Esophagus squamous epithelium (tissue), 5 donors: Measurements from ENCODE around the gene NFIC. TPM values are rescaled to one million over a fixed set of nuclear protein-coding genes. Genes with fewer than 3 reads are reported as not detected.
"Not testable (repeated sequence)": the region's sequence is repeated elsewhere in the genome, so short reads cannot be mapped to it uniquely, and the experiment has no call there.

Source experiments
- DNase-seq: peaks from one replicate; lab custom pipeline; 2025; lab: John Stamatoyannopoulos, UW
- H3K27ac ChIP-seq, 4 donors: fragments of 200-600 bp; sonication (generic); one replicate each; pipeline ENCODE4 v1.5.1; 2016 to 2019; ENCODE audit warnings: mild to moderate bottlenecking in 1 of 4
- H3K27me3 ChIP-seq, 4 donors: fragments of 200-600 bp; sonication (generic); 1 replicate in 3 of 4; 2 replicates in 1 of 4; pipeline versions ENCODE4 v1.5.1 to v1.6.0; 2017 to 2021; ENCODE audit warnings: antibody characterized with exemption in 1 of 4
- H3K36me3 ChIP-seq, 3 donors: fragments of 200-600 bp; sonication (generic); one replicate each; pipeline ENCODE4 v1.5.1; 2016 to 2019
- H3K4me1 ChIP-seq, 3 donors: fragments of 200-600 bp; sonication (generic); one replicate each; pipeline ENCODE4 v1.5.1; 2017 to 2019
- H3K4me3 ChIP-seq, 4 donors: fragments of 200-600 bp; sonication (generic); 1 replicate in 3 of 4; 2 replicates in 1 of 4; pipeline ENCODE4 v1.5.1; 2016 to 2019; ENCODE audit warnings: mild to moderate bottlenecking in 2 of 4, moderate library complexity in 1 of 4
- H3K9me3 ChIP-seq, 3 donors: fragments of 200-600 bp; sonication (generic); one replicate each; pipeline ENCODE4 v1.5.1; 2016 to 2019
- POLR2A ChIP-seq, 4 donors: fragments of 450-650 bp; IDR thresholded peaks; one replicate each; pipeline ENCODE4 v1.6.1; 2017; ENCODE audit warnings: antibody characterized with exemption in 4 of 4, mild to moderate bottlenecking in 4 of 4, moderate library complexity in 3 of 4
- whole genome bisulfite sequencing, 2 donors: methylation state at CpG; one replicate each; pipeline ENCODE4 v1.1.5; 2018; 5-methylcytosine and 5-hydroxymethylcytosine counted together
- intact Hi-C: fragments of 100-400 bp; cut with DNase I; formaldehyde crosslinking; loops from one replicate; pipeline ENCODE4 v1.15.0; 2022
- total RNA-seq, 4 donors: library from RNA; depleted of rRNA; stranded (reverse); fragments of >200 nt; gene quantifications; one replicate each; pipeline ENCODE4 v1.1.0, GENCODE V29; 2016
- TF ChIP-seq, protein P1 (sequence below), 6 experiments: fragments of 450-650 bp in 4 of 6; fragments of 200-600 bp in 2 of 6; sonication (generic) in 2 of 6; IDR thresholded peaks; one replicate each; pipeline ENCODE4 v1.5.1; 2016 to 2019; ENCODE audit warnings: antibody characterized with exemption in 6 of 6, mild to moderate bottlenecking in 4 of 6, moderate library complexity in 4 of 6
- donor health status: DM: yes; HTN: yes; CAD: no.

NFIC gene
- total RNA-seq, 4 donors from 2014 or later, result 40.8 to 80.9 (median 61.0) TPM

DNA sequence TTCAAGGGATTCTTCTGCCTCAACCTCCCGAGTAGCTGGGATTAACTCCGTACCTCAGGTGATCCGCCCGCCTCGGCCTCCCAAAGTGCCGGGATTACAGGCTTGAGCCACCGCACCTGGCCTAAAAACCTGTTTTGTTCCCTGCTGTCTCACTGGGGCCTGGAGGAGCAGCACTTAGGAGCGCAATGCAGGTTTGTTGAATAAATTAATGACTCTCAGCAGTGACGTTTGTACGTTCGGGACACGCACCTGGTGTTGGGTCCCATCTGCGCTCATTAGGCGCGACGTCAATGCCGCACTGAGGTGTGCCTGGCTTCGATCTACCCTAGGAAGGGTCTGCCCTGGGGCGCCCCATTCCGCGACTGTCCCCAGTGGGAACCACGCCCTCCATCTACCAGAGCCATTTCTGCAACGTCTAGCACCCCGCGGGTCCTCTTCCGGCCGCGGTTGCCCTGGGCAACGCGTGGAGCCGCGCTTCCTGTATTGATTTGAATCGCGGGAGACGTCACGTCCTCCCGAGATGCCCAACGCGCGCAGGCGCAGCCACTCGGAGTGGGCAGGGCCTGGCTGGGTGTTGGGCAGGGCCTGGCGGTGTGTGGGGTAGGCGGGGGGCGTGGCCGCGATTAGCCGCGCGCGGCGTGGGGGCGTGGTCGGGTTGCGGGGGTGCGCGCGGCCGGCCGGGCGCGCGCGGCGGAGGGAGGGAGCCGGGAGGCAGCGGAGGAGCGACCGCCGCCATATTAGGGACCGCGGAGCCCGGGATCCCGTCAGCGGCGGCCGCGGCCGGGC lies 139.4 kb downstream of the NFIC start, which contains the start of gene FZR1:
TSS of gene FZR1 (plus strand) at position 714 of the 786 bp plus-strand sequence. CDS start 16,679 bp downstream, outside the sequence.
- no peaks in the 10 kb centered on the region for H3K27me3 ChIP-seq
- TF ChIP-seq, protein P1, sequence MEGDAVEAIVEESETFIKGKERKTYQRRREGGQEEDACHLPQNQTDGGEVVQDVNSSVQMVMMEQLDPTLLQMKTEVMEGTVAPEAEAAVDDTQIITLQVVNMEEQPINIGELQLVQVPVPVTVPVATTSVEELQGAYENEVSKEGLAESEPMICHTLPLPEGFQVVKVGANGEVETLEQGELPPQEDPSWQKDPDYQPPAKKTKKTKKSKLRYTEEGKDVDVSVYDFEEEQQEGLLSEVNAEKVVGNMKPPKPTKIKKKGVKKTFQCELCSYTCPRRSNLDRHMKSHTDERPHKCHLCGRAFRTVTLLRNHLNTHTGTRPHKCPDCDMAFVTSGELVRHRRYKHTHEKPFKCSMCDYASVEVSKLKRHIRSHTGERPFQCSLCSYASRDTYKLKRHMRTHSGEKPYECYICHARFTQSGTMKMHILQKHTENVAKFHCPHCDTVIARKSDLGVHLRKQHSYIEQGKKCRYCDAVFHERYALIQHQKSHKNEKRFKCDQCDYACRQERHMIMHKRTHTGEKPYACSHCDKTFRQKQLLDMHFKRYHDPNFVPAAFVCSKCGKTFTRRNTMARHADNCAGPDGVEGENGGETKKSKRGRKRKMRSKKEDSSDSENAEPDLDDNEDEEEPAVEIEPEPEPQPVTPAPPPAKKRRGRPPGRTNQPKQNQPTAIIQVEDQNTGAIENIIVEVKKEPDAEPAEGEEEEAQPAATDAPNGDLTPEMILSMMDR (IDR thresholded peaks at IDR 0.05), result peak in 1 of 6 experiments; percentile 12
- TF ChIP-seq POLR2A (IDR thresholded peaks at IDR 0.05), result peak in 3 of 4 donors; percentile 80 to 88 (median 88)
- H3K4me3 ChIP-seq, result peak within 1 kb of the TSS; percentile 80 to 100 (median 96)
- peaks cover 0 to 24% (median 0%) of the 10 kb centered on the region in 3 donors for H3K36me3 ChIP-seq
- WGBS, 2 donors, result 3 to 4% methylated on average over 13 to 25 of the region's 79 CpGs
- intact Hi-C loops, result loop anchor here (5.0 kb wide), 1 partner anchor 62 kb away; no protein-coding TSS in a partner anchor
- DNase-seq, result peak; percentile 93
- H3K9me3 ChIP-seq, result no peaks in the 10 kb centered on the region
- peak within 1 kb of the TSS; percentile 92 to 98 (median 96) for H3K27ac ChIP-seq
- H3K4me1 ChIP-seq, result peaks cover 11 to 59% (median 20%) of the 10 kb centered on the region in 3 donors

DNA sequence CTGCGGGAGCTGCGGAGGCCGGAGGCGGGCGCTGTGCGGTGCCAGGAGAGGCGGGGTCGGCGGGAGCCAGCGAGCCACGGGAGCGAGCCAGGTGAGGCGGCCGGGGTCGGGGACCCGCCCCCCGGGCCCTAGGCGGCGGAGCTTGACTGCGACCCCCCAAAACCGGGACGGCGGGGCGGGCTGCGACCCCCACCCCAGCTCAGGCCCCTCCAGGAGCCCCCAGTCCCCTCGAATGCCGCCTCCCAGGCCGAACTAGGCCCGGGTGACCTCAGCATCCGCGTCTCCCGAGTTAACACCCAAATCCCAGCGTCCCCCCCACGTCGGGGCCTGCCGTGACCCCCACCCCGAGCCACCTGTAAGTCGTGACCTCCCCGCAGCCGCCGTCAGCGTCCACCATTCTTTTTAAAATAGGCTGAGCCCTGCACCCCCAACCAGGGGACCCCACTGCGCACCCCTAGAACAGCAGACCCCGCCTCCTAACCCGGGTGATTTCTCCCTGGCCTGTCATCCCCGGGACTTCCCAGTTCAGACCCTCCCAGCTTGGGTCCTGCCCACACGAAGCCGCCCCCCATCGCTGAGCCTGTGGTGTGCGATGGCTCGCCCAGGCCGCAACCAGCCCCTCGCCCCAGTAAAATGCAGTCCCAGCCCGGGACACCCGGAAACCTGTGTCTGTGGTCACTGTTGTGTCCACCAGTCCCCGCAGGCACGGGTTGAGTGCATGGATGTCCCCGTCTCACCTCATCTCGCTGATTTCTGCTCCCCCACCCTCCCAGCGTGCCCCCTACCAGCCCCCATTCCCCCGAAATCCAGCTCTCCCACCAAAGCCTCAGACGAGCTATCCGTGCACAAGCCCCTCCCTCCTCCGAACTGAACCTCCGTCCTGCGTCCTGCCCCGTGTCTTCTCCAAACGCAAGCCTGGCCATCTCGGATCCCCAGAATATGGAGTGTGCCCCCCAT lies 140.3 kb downstream of the NFIC start:
- TF ChIP-seq, protein P1 (IDR thresholded peaks at IDR 0.05), result no peak
- TF ChIP-seq POLR2A (IDR thresholded peaks at IDR 0.05), result no peak
- no peaks in the 10 kb centered on the region for H3K27me3 ChIP-seq
- peak overlapping the region; percentile 80 to 100 (median 96) for H3K4me3 ChIP-seq
- peaks cover 11 to 62% (median 20%) of the 10 kb centered on the region in 3 donors for H3K4me1 ChIP-seq
- DNase-seq, result peak; percentile 24
- peak overlapping the region; percentile 92 to 98 (median 96) for H3K27ac ChIP-seq
- 0 to 2% methylated on average over 22 to 39 of the region's 69 CpGs for WGBS, 2 donors
- H3K36me3 ChIP-seq, result peaks cover 0 to 32% (median 0%) of the 10 kb centered on the region in 3 donors
- intact Hi-C loops, result loop anchor here (5.0 kb wide), 1 partner anchor 61 kb away; no protein-coding TSS in a partner anchor
- no peaks in the 10 kb centered on the region for H3K9me3 ChIP-seq

DNA sequence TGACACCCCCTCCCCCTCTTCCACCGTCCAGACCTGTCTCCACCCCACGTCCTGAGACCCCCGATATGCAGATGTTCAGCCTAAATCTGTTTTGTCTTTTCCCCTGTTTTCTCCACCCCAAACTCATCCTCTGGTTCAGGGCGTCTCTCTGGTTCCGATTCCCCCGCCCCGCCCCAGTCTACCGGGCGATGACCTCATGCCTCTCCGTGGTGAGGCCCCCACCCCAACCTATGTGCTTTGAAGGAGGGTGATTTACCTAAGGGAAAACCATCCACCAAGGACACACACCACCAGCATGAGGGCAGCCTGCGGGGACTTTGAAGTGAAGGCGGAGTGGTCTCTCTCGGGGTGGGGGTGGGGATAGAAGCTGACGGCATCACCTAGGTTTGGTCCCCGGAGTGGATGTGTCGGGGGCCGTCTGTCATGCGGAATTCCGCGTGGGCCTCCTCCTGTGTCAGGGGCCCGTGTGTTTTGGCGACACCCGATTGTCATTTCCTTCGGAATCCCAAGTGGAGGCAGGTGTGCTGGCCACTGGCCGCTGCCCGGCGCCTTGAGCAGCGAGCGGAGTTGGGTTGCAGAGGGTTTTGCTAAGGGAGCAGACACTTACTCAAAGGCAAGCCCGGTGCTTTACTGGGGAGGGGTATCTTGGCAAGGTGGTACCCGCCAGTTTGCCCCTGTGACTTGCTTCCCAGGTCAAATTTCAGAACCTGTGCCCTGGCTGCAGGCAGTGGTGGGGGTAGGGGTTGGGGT lies 141.2 kb downstream of the NFIC start:
- peaks cover 11 to 69% (median 20%) of the 10 kb centered on the region in 3 donors for H3K4me1 ChIP-seq
- DNase-seq, result no peak
- H3K27ac ChIP-seq, result peak overlapping the region; percentile 92 to 98 (median 96)
- WGBS, 2 donors, result 20 to 38% methylated on average over 13 to 26 of the region's 31 CpGs
- peaks cover 0 to 41% (median 0%) of the 10 kb centered on the region in 3 donors for H3K36me3 ChIP-seq
- H3K9me3 ChIP-seq, result no peaks in the 10 kb centered on the region
- peak overlapping the region; percentile 80 to 100 (median 96) for H3K4me3 ChIP-seq
- no peaks in the 10 kb centered on the region for H3K27me3 ChIP-seq
- intact Hi-C loops, result loop anchor here (5.0 kb wide), 1 partner anchor 60 kb away; no protein-coding TSS in a partner anchor
- TF ChIP-seq, protein P1 (IDR thresholded peaks at IDR 0.05), result no peak
- peak in 2 of 4 donors; percentile 18 to 39 for TF ChIP-seq POLR2A (IDR thresholded peaks at IDR 0.05)

DNA sequence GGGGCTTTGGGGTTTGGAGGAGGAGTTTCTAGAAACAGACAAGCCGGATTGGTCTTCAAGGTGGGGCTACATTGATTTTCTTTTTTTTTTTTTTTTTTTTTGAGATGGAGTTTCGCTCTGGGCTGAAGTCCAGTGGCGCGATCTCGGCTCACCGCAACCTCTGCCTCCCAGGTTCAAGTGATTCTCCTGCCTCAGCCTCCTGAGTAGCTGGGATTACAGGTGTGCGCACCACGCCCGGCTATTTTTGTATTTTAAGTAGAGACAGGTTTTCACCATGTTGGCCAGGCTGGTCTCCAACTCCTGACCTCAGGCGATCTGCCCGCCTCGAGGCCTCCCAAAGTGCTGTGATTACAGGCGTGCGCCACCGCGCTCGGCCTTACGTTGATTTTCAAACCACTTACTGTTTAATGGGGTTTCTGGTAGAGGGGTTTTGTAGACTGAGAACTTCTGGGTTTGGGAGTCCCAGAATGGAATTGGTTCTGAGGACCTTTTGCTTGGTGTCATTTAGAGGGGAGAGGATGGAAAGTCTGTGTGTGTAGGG lies 141.8 kb downstream of the NFIC start:
- H3K4me3 ChIP-seq, result peak overlapping the region in 1 of 4 donors; percentile 100
- intact Hi-C loops, result loop anchor here (5.0 kb wide), 1 partner anchor 59 kb away; no protein-coding TSS in a partner anchor

More for the DNA sequence above, 141.8 kb downstream of the NFIC start:
- H3K9me3 ChIP-seq, DNase-seq, H3K27me3 ChIP-seq: not testable (repeated sequence)
- Histone ChIP-seq H3K4me1 (peaks cover 11 to 76% (median 23%) of the 10 kb centered on the region in 3 donors), H3K27ac (peak overlapping the region; percentile 26 to 98 (median 96)), H3K36me3 (peaks cover 0 to 46% (median 0%) of the 10 kb centered on the region in 3 donors)
- WGBS, 2 donors, result 87 to 93% methylated on average over 10 to 16 of the region's 18 CpGs
